Activated CD4-positive, alpha-beta T cell treated with anti-CD3 and anti-CD28 coated beads for 36 hours (primary cell): ENCODE results near the gene ERP29. TPM values are rescaled to one million over a fixed set of nuclear protein-coding genes. Genes with fewer than 3 reads are reported as not detected.
"Not testable (repeated sequence)": the region's sequence is repeated elsewhere in the genome, so short reads cannot be mapped to it uniquely, and the experiment has no call there.

Experiments used
- ATAC-seq: fragments of 200-7000 bp; cut with Tn5 transposase; one replicate; pipeline ENCODE4 v1.10.0; 2021; ENCODE audit warnings: mild to moderate bottlenecking, moderate library complexity
- CTCF ChIA-PET: fragments of 350-600 bp; sonication (Branson Sonifier 250); formaldehyde crosslinking; loops from one replicate; lab custom pipeline; 2021; ENCODE audit warnings: antibody characterized with exemption; lab: Charles Lee
- POLR2A ChIA-PET: fragments of 350-600 bp; sonication (Branson Sonifier 250); formaldehyde crosslinking; loops from one replicate; lab custom pipeline; 2021; ENCODE audit warnings: antibody characterized with exemption, inconsistent platforms; lab: Charles Lee
- DNase-seq: peaks from one replicate; pipeline ENCODE4 v3.0.0-alpha.2; 2020
- H3K27ac Mint-ChIP-seq: one replicate; pipeline ENCODE4 v1.8.0; 2021; ENCODE audit warnings: mixed read lengths
- H3K27me3 Mint-ChIP-seq: one replicate; pipeline ENCODE4 v1.8.0; 2021; ENCODE audit warnings: mixed read lengths
- H3K36me3 Mint-ChIP-seq: one replicate; pipeline ENCODE4 v1.8.0; 2021; ENCODE audit warnings: low read depth, mixed read lengths
- H3K4me1 Mint-ChIP-seq: one replicate; pipeline ENCODE4 v1.8.0; 2021; ENCODE audit warnings: mixed read lengths
- H3K4me3 Mint-ChIP-seq: one replicate; pipeline ENCODE4 v1.8.0; 2021; ENCODE audit warnings: mild to moderate bottlenecking, moderate library complexity, mixed read lengths
- H3K9me3 Mint-ChIP-seq: one replicate; pipeline ENCODE4 v1.8.0; 2021; ENCODE audit warnings: low read depth, mixed read lengths
- intact Hi-C, 2 experiments: fragments of 100-400 bp; cut with DNase I in 1 of 2; cut with micrococcal nuclease in 1 of 2; formaldehyde crosslinking; loops; one replicate each; pipeline versions ENCODE4 v1.14.2 to v1.15.1; 2022 to 2024; cut with DNase I, micrococcal nuclease
- microRNA-seq: library from miRNA; unstranded; fragments of <30 nt; microRNA quantifications from one replicate; pipeline ENCODE4 v1.2.0, GENCODE V29; 2021; ENCODE audit warnings: borderline replicate concordance
- total RNA-seq, 2 experiments: library from RNA; stranded (reverse); gene quantifications; one replicate each; pipeline ENCODE4 v1.2.3, GENCODE V29; 2021

The ERP29 gene
- total RNA-seq, 2 experiments from 2014 or later, result 79.7 to 87.3 TPM

- ChIA-PET POLR2A (no interaction called here), CTCF (no interaction called here)
- H3K4me1 Mint-ChIP-seq, result peaks cover 4% of the 10 kb centered on the region
- DNase-seq, result no peak
- ATAC-seq, result no peak
- intact Hi-C loops, result loop anchor here in 1 of 2 experiments (2.0 kb wide), 1 partner anchor 31 kb away; no protein-coding TSS in a partner anchor
- peaks cover 51% of the 10 kb centered on the region for H3K36me3 Mint-ChIP-seq
- no peak overlapping the region for H3K4me3 Mint-ChIP-seq
- H3K27ac Mint-ChIP-seq, result peak overlapping the region; percentile 21
- H3K27me3 Mint-ChIP-seq, result no peaks in the 10 kb centered on the region
- H3K9me3 Mint-ChIP-seq, result no peaks in the 10 kb centered on the region
Measured at GRCh38 chr12:112035219-112035785, 22.1 kb downstream of the ERP29 start.

DNA sequence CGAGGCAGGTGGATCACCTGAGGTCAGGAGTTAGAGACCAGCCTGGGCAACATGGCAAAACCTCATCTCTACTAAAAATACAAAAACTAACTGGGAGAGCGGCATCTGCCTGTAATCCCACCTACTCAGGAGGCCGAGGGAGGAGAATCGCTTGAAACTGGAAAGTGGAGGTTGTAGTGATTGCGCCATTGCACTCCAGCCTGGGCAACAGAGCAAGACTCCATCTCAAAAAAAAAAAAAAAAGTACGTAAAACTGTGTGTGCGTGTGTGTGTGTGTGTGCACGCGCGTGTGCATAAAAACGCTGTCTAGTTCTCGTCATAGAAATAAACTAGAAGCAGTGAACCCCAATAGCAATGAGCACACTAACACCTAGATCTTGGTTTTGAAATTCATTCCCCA, 23.4 kb downstream of the ERP29 start:
- H3K27ac Mint-ChIP-seq, result not testable (repeated sequence)
- POLR2A ChIA-PET, result interaction anchor here (1.0 kb wide), 1 partner anchor 22 kb away, joined by 3 read pairs; no protein-coding TSS in a partner anchor

GRCh38 chr12:112046003-112046402, 32.8 kb downstream of the ERP29 start:
- ATAC-seq (no peak), DNase-seq (no peak)
- no peaks in the 10 kb centered on the region for H3K27me3 Mint-ChIP-seq
- peak overlapping the region; percentile 42 for H3K27ac Mint-ChIP-seq
- H3K9me3 Mint-ChIP-seq, result no peaks in the 10 kb centered on the region
- H3K4me3 Mint-ChIP-seq, result no peak overlapping the region
- H3K4me1 Mint-ChIP-seq, result no peaks in the 10 kb centered on the region
- CTCF ChIA-PET, result interaction anchor here (0.7 kb wide), 1 partner anchor 1803 kb away, joined by 3 read pairs; no protein-coding TSS in a partner anchor
- intact Hi-C loops, result no loop called here
- POLR2A ChIA-PET, result no interaction called here
- peaks cover 41% of the 10 kb centered on the region for H3K36me3 Mint-ChIP-seq

More for the DNA sequence above, 23.4 kb downstream of the ERP29 start:
- H3K9me3 Mint-ChIP-seq, intact Hi-C loops, H3K4me1 Mint-ChIP-seq, DNase-seq, H3K4me3 Mint-ChIP-seq, ATAC-seq, H3K27me3 Mint-ChIP-seq: not testable (repeated sequence)
- peaks cover 47% of the 10 kb centered on the region for H3K36me3 Mint-ChIP-seq
- CTCF ChIA-PET, result interaction anchor here (1.0 to 1.7 kb wide), 2 partner anchors 11 to 92 kb away, joined by 3 to 5 read pairs; no protein-coding TSS in a partner anchor

GRCh38 chr12:112049351-112049750, 36.1 kb downstream of the ERP29 start:
- no peak overlapping the region for H3K4me3 Mint-ChIP-seq
- intact Hi-C loops, result no loop called here
- ATAC-seq (no peak), DNase-seq (no peak)
- H3K4me1 Mint-ChIP-seq, result peaks cover 7% of the 10 kb centered on the region
- no peaks in the 10 kb centered on the region for H3K27me3 Mint-ChIP-seq
- POLR2A ChIA-PET, result interaction anchor here (0.6 kb wide), 1 partner anchor 259 kb away, joined by 3 read pairs; no protein-coding TSS in a partner anchor
- H3K9me3 Mint-ChIP-seq, result no peaks in the 10 kb centered on the region
- H3K27ac Mint-ChIP-seq, result no peak overlapping the region
- peaks cover 54% of the 10 kb centered on the region for H3K36me3 Mint-ChIP-seq
- CTCF ChIA-PET, result interaction anchor here (0.5 to 1.5 kb wide), 6 partner anchors 9 to 105 kb away, joined by 3 to 5 read pairs (median 3); no protein-coding TSS in a partner anchor

GRCh38 chr12:112061137-112061536, 47.9 kb downstream of the ERP29 start:
- H3K27ac Mint-ChIP-seq, result no peak overlapping the region
- intact Hi-C loops, result no loop called here
- POLR2A ChIA-PET, result no interaction called here
- CTCF ChIA-PET, result interaction anchor here (0.6 to 0.7 kb wide), 2 partner anchors 9 to 14 kb away, joined by 3 to 5 read pairs; no protein-coding TSS in a partner anchor
- peaks cover 47% of the 10 kb centered on the region for H3K36me3 Mint-ChIP-seq
- no peaks in the 10 kb centered on the region for H3K27me3 Mint-ChIP-seq
- DNase-seq (no peak), ATAC-seq (no peak)
- no peaks in the 10 kb centered on the region for H3K9me3 Mint-ChIP-seq
- H3K4me1 Mint-ChIP-seq, result no peaks in the 10 kb centered on the region
- H3K4me3 Mint-ChIP-seq, result no peak overlapping the region

DNA sequence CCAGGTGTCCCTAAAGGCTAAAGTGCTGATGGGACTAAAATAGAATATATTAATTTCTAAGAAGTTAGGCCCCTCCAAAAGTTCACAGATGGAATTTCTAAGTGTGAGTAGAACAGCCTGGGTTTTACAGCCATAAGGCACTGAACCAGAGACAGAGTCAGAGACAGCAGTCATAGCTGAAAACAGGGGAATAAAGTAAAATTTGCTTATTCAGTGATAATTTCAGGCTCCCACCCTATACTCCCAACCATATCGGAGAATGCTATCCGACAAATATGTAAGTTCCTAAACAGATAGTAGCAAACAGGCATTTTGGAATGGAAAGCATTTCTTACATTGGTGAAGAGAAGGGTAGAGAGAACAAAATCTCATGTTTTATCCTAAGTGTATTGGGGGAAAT, 50.0 kb downstream of the ERP29 start:
- Mint-ChIP-seq H3K27ac (no peak overlapping the region), H3K4me1 (no peaks in the 10 kb centered on the region), H3K4me3 (no peak overlapping the region), H3K27me3 (no peaks in the 10 kb centered on the region), H3K9me3 (no peaks in the 10 kb centered on the region), H3K36me3 (peaks cover 49% of the 10 kb centered on the region)
- ChIA-PET CTCF (no interaction called here), POLR2A (no interaction called here)
- intact Hi-C loops, result no loop called here
- DNase-seq (no peak), ATAC-seq (no peak)

DNA sequence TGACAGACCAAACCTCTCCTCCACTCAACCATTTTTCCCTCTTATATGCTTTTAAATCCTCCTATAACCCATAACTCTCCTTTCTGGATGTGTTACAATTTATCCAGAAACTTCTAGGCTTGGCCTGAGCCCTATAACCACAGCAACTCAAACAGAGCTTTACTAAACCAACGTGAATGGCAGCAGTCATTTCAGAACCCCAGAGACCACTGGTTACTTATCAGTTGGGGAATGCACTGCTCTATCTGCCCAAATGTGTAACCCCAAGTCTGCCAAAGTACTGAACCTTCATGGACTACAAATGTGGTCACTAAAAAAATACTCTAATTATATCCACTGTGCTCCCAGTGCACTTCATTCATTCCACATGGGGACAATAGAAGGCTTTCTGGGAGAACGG, 53.3 kb downstream of the ERP29 start:
- no peak for DNase-seq
- Mint-ChIP-seq H3K9me3 (no peaks in the 10 kb centered on the region), H3K27me3 (no peaks in the 10 kb centered on the region), H3K36me3 (peaks cover 52% of the 10 kb centered on the region), H3K4me1 (no peaks in the 10 kb centered on the region), H3K4me3 (no peak overlapping the region), H3K27ac (peak overlapping the region; percentile 3)
- POLR2A ChIA-PET, result no interaction called here
- intact Hi-C loops, result loop anchor here in 1 of 2 experiments (2.0 kb wide), 1 partner anchor 32 kb away; no protein-coding TSS in a partner anchor
- CTCF ChIA-PET, result interaction anchor here (1.5 kb wide), 1 partner anchor 9 kb away, joined by 5 read pairs; no protein-coding TSS in a partner anchor
- ATAC-seq, result no peak

Small RNA genes lying within 50 kb of the gene (microRNA-seq; reads per million reads assigned to microRNA genes)
- gene MIR3657, result 1.1 reads per million

Other genes starting within 250 kb of the ERP29 start
- 1 to 10 TPM; 6.1 to 6.2 TPM for gene ALDH2, start 246.5 kb upstream of the ERP29 start, total RNA-seq
- 10 to 100 TPM; 47.5 to 57.5 TPM for gene MAPKAPK5, start 171.2 kb upstream of the ERP29 start, total RNA-seq
- 10 to 100 TPM; 11.2 to 12.5 TPM for gene TMEM116, start 261 bp upstream of the ERP29 start, total RNA-seq
- gene NAA25, start 95.4 kb downstream of the ERP29 start, total RNA-seq, result 10 to 100 TPM; 50.9 to 58.5 TPM
- 10 to 100 TPM; 52.5 to 54.1 TPM for gene TRAFD1, start 112.1 kb downstream of the ERP29 start, total RNA-seq